MV-4-11 (cell line): ENCODE results near the gene ACKR3.

Experiments
- DNase-seq: peaks from one replicate; lab custom pipeline; 2025; lab: John Stamatoyannopoulos, UW

The ACKR3 gene

DNA sequence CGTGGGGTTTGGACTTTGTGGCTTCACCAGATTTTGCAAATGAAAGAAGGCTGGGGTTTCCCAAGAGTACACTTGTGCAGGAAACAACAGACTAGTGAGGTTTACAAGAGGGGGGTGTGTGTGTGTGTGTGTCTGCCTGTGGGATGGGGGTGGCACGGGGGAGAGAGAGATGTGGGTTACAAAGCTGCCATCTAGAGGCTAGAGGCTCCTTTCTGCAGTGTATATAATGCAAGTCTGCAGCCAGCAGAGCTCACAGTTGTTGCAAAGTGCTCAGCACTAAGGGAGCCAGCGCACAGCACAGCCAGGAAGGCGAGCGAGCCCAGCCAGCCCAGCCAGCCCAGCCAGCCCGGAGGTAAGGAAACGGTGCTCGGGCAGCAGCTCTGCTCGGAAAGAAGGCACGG lies at the start of gene ACKR3:
Gene ACKR3 (plus strand): TSS at position 253 of the 401 bp plus-strand sequence. CDS start 10,641 bp downstream, outside the sequence.
- DNase-seq, result peak; percentile 89

DNA sequence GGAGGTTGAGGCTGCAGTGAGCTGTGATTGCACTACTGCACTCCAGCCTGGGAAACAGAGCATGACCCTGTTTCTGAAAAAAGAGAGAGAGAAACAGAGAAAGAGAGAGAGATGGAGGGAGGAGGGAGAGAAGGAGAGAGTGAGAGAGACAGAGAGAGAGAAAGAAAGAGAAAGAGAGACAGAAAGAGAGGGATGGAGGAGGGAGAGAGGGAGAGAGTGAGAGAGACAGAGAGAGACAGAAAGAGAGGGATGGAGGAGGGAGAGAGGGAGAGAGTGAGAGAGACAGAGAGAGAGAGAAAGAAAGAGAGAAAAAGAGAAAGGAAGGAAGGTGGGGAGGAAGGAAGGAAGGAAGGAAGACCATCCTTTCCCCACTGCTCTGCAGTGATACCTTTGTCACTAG lies 48.1 kb upstream of the ACKR3 start:
- DNase-seq, result no peak

DNA sequence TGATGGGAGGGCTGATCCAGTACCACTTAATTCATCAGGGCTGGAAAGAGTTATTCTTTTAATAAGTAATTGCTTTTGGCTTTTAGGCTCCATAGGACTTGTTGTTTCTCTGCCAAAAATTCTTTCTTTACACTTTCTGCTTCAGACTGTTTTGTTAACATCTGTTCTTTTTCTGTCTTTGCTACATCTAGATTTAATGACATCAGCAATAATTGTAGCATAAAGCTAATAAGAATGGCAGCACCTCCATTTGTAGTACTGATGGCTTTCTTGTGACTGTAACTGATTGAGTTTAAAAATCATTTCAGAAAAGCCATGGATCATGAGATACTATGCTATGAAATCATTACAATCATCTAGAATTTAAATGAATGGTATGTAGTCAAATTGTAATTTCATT lies 46.4 kb upstream of the ACKR3 start:
- no peak for DNase-seq

DNA sequence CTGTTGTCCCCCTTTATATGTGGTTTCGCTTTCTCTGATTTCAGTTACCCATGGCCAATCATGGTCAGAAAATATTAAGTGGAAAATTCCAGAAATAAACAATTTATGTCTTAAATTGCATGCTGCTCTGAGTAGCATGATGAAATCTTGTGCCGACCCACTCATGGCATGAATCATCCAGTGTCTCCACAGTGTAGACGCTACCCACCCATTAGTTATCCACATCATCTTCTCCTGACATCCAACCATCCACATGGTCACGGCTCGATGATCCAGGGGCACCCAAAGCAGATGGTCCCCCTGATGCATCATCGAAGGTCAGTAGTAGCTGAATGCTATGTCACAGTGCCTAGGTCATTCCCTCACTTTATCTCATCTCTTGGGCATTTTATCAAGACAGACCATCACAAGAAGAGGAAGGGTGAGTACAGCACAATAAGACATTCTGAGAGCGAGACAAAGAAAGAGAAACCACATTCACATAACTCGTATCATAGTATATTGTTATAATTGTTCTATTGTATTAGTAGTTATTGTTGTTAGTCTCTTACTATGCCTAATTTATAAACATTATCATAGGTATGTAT lies 44.1 kb upstream of the ACKR3 start:
- DNase-seq, result no peak

- no peak for DNase-seq
Measured at GRCh38 chr2:236526455-236527158, 43.0 kb upstream of the ACKR3 start.

- DNase-seq, result peak; percentile 36
Measured at GRCh38 chr2:236527159-236527630, 42.4 kb upstream of the ACKR3 start.

DNA sequence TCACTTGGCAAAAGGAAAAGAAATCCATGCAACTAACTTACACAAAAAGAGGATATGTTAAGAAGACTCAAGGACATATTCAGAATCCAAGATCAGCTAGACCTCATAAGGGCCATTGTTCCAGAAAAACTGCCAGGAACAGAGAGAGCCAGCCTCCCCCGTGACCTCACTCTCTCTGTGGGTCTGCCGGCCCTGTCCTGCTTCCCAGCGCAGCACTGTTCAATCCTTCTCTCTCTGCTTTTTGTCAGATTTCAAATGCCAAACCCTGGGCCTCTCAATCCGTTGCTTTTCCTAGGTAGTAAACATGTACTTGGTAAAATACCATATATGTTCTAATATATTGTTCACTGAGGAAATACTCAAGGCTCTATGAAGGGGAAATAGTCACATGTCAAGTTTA lies 40.0 kb upstream of the ACKR3 start:
- no peak for DNase-seq

DNA sequence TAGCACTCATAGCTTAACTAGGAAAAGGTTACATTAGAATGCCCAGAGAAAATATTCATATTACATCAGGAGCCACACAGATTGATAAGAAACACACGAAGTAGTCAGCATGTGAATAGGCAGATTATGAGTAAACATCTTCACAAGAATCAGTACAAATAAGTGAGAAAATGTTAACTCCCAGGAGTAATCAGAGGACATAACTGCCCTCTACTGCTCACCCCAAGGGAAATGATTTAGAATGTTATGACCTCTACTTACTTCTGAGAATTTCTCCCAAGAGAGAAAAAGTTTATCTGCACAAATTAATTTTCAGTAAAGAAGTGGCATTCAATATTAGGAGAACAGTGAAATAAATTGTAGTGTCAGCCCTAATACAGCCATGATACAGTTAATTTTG lies 39.1 kb upstream of the ACKR3 start:
- DNase-seq, result no peak

DNA sequence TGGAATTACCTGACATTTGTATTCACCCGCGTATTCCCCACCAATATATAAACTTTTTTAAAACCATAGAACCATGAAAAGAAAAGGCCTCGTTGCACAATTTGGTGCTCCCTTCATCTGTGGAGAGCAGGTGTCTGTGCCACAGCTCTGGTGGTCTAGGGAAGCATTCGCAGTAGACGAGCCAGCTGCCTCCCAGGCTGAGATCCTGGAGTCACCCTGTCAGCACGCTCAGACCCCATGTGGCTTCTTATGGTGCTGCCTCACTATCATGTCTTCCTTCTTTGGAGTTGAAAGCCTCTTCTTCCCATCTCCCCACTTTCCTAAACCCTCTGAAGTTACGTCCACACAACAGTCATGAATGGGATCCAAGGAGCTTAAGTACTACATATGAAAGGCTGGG lies 38.4 kb upstream of the ACKR3 start:
- no peak for DNase-seq

GRCh38 chr2:236531996-236532395 lies 37.6 kb upstream of the ACKR3 start:
- DNase-seq, result no peak

- no peak for DNase-seq
Measured at GRCh38 chr2:236533343-236533742, 36.3 kb upstream of the ACKR3 start.

GRCh38 chr2:236535024-236535423 lies 34.6 kb upstream of the ACKR3 start:
- DNase-seq, result no peak

DNA sequence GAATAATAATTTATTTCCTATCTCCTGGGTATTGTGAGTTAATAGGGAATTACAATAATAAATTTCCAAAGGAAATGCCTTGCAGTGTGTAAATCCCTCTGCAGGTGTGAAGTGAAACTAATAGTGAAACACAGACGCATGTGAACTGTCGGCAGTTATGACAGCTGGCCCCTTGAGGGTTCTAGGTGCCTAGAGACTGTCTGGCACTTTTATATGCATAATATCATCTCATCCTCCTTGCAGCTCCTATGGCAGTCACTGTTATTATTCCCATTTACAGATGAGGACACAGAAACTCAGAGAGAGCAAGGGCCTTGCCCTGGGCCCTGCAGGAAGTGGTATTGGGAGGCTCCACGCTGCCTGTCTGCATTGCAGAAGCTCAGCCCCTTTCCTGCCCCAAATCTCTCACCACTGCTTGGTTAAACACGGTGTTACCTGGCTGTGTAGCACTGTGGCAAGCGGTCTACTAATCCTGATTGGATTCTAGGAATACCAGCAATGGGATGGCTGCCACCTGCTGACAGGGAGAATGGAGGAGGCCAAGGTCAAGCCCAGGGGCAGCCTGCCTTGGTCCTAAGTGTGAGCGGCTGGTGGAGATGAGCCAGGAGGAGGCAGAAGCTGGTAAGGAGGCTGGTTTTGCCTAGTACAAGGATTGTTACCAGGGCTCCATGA lies 32.8 kb upstream of the ACKR3 start:
- DNase-seq, result no peak

GRCh38 chr2:236538242-236538641 lies 31.4 kb upstream of the ACKR3 start:
- DNase-seq, result peak; percentile 7

- no peak for DNase-seq
Measured at GRCh38 chr2:236541008-236541562, 28.5 kb upstream of the ACKR3 start.

DNA sequence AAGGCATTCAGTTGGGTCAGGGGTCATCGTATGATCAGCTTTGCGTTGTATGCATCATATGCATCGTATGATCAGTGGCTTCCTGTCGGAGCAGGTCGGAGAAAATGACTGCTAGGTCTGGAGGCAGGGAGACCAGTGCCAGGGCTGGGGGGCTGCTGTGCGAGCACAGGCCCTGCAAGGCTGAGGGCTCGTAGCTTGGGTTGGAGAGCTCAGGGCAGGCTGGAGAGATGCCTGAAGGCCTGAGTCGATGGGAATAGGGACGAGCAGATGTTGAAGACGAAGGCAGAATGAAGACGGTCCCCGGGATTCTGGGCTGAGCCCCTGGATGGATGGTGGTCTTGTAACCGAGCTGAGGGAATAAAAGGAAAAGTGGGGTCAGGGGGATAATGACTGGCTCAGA lies 25.3 kb upstream of the ACKR3 start:
- no peak for DNase-seq

GRCh38 chr2:236545248-236545658 lies 24.4 kb upstream of the ACKR3 start:
- peak; percentile 70 for DNase-seq

DNA sequence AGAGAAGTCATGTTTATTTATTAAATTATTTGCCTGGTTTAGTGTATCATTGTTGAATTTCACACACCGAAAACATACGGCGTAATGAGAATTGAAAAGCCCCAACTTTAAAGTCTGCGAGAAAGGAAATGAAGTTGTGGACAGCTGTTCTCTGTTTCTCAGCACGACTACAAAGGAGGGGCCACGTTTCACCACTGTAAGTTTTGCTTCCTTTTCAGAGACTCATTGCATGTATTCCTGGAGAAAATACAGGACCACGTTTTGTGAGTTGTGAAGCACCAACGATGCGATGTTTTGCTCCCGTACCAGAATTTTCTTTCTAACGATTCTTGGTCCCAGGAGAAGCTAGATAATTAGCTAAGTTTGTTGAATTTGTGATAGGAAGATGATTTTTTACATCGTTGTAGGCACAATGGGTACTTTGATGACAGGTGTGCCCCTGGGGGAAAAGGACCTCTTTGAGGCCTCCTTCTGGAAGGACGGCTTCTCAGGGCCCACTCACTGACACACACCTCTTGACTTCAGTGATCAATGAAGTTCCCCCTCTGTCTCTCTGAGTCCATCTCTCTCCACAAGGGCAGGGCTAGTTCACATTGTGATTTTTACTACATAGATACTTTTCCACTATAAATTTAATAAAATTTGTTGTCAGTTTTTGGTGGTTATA lies 23.7 kb upstream of the ACKR3 start:
- DNase-seq, result peak; percentile 83

DNA sequence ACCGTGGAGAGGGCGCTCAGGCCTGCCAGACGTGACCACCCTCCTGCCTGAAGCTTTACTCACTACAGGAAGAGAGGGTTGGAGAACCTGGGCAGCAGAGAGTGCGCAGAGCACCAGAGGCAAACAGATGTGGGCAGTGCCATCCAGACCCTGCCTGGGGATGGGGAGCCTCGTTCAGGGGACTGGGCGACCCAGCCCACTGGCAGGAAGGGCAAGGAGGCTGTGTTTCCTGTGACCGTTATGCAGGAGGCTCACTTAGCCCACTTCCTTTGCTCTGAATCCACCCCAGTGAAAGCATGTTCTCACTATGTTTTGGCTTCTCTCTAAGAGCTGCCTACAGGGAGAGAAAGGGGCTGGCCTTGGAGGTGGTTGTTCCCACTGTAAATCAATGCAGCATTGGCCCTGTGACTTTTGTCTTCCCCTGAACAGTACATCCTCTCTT lies 23.0 kb upstream of the ACKR3 start:
- peak; percentile 79 for DNase-seq

- no peak for DNase-seq
Measured at GRCh38 chr2:236547725-236548124, 21.9 kb upstream of the ACKR3 start.

GRCh38 chr2:236548179-236548921 lies 21.3 kb upstream of the ACKR3 start:
- peak; percentile 63 for DNase-seq

DNA sequence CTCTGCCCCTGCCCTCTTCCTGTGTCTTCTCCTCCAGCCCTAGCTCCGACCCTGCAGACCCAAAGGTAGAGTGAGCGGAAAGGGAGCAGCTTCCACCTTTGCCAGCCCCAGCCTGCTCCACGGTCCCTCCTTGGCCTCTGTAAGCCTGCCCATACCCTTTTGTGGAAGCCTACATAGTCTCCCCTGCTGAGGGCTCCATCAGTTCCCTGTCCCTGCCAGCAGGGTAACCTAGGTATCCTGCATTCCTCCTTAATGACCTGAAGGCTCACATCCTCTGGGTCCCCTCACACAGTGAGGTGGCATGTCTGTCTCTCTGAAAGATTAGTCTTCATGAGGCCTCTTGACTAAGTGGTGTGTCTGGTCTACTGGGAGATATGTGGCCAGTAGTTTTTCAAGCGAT lies 20.5 kb upstream of the ACKR3 start:
- no peak for DNase-seq
